ENCODE measurements around the gene NDUFS2. TPM values are rescaled to one million over a fixed set of nuclear protein-coding genes. Genes with fewer than 3 reads are reported as not detected.

NDUFS2 gene
- total and polyA plus RNA-seq, 3 donors from 2014 or later: 82.9 to 129 (median 117) TPM

GRCh38 chr1:161196521-161197451 is 5.4 kb upstream of the NDUFS2 start:
- DNase-seq: peak; percentile 43
- TF ChIP-seq POLR2A (IDR thresholded peaks at IDR 0.05) (no peak), CTCF (IDR thresholded peaks at IDR 0.05) (no peak)
- intact Hi-C loops (cut with DNase I; ENCODE audit: low total_unique reads): no loop called here
- no peaks in the 10 kb centered on the region for H3K36me3 ChIP-seq (ENCODE audit: low read depth, missing control alignments)
- H3K27ac ChIP-seq: peak overlapping the region; percentile 67 to 100
- H3K27me3 ChIP-seq: no peaks in the 10 kb centered on the region
- peaks cover 56% of the 10 kb centered on the region for H3K4me1 ChIP-seq
- 63 to 68% methylated on average over 21 to 27 of the region's 27 CpGs for WGBS, 2 donors
- no peak overlapping the region for H3K4me3 ChIP-seq
- H3K9me3 ChIP-seq: no peaks in the 10 kb centered on the region

GRCh38 chr1:161197560-161198193 is 4.5 kb upstream of the NDUFS2 start:
- DNase-seq: no peak
- Histone ChIP-seq H3K27me3 (no peaks in the 10 kb centered on the region), H3K4me1 (peaks cover 55% of the 10 kb centered on the region), H3K27ac (peak overlapping the region; percentile 67 to 100), H3K4me3 (no peak overlapping the region), H3K36me3 (ENCODE audit: low read depth, missing control alignments) (no peaks in the 10 kb centered on the region), H3K9me3 (no peaks in the 10 kb centered on the region)
- intact Hi-C loops (cut with DNase I; ENCODE audit: low total_unique reads): no loop called here
- TF ChIP-seq POLR2A (IDR thresholded peaks at IDR 0.05) (no peak), CTCF (IDR thresholded peaks at IDR 0.05) (no peak)
- 63 to 67% methylated on average over 7 to 9 of the region's 11 CpGs for WGBS, 2 donors

GRCh38 chr1:161198194-161198896 is 3.8 kb upstream of the NDUFS2 start:
- 22 to 41% methylated on average over 2 to 18 of the region's 20 CpGs for WGBS, 2 donors
- no peaks in the 10 kb centered on the region for H3K27me3 ChIP-seq
- TF ChIP-seq CTCF (IDR thresholded peaks at IDR 0.05) (no peak), POLR2A (IDR thresholded peaks at IDR 0.05) (no peak)
- no peak overlapping the region for H3K4me3 ChIP-seq
- no peaks in the 10 kb centered on the region for H3K36me3 ChIP-seq (ENCODE audit: low read depth, missing control alignments)
- H3K27ac ChIP-seq: peak overlapping the region; percentile 67 to 100
- intact Hi-C loops (cut with DNase I; ENCODE audit: low total_unique reads): no loop called here
- DNase-seq: no peak
- H3K9me3 ChIP-seq: no peaks in the 10 kb centered on the region
- H3K4me1 ChIP-seq: peaks cover 58% of the 10 kb centered on the region

- intact Hi-C loops (cut with DNase I; ENCODE audit: low total_unique reads): no loop called here
- Histone ChIP-seq H3K27ac (peak within 1 kb of the TSS; percentile 99 to 100), H3K9me3 (no peaks in the 10 kb centered on the region), H3K27me3 (no peaks in the 10 kb centered on the region), H3K4me3 (no peak within 1 kb of the TSS), H3K4me1 (peaks cover 63% of the 10 kb centered on the region), H3K36me3 (ENCODE audit: low read depth, missing control alignments) (no peaks in the 10 kb centered on the region)
- TF ChIP-seq CTCF (IDR thresholded peaks at IDR 0.05) (no peak), POLR2A (IDR thresholded peaks at IDR 0.05) (no peak)
- DNase-seq: peak; percentile 56
- 53 to 58% methylated on average over 11 of the region's 11 CpGs for WGBS, 2 donors
Observed at GRCh38 chr1:161198897-161199431, 3.2 kb upstream of the NDUFS2 start, which contains the start of gene ADAMTS4. Gene ADAMTS4 (minus strand): TSS chr1:161199054. CDS start chr1:161198627, 427 bp downstream.

Measured in testis (tissue), 3 donors.